HG03432 (cell line): ENCODE results near the gene HSD3B1.
"Not testable (repeated sequence)": the region's sequence is repeated elsewhere in the genome, so short reads cannot be mapped to it uniquely, and the experiment has no call there.

Experiments used
- ATAC-seq: cut with Tn5 transposase; IDR thresholded peaks from one replicate; pipeline ENCODE4 v1.9.1; 2021; ENCODE audit warnings: mild to moderate bottlenecking, moderate library complexity; ENCODE audit not compliant: unreplicated experiment

Gene HSD3B1

GRCh38 chr1:119551218-119551617, 44.2 kb downstream of the HSD3B1 start:
- no peak for ATAC-seq

GRCh38 chr1:119552656-119553055, 45.6 kb downstream of the HSD3B1 start:
- ATAC-seq, result not testable (repeated sequence)

DNA sequence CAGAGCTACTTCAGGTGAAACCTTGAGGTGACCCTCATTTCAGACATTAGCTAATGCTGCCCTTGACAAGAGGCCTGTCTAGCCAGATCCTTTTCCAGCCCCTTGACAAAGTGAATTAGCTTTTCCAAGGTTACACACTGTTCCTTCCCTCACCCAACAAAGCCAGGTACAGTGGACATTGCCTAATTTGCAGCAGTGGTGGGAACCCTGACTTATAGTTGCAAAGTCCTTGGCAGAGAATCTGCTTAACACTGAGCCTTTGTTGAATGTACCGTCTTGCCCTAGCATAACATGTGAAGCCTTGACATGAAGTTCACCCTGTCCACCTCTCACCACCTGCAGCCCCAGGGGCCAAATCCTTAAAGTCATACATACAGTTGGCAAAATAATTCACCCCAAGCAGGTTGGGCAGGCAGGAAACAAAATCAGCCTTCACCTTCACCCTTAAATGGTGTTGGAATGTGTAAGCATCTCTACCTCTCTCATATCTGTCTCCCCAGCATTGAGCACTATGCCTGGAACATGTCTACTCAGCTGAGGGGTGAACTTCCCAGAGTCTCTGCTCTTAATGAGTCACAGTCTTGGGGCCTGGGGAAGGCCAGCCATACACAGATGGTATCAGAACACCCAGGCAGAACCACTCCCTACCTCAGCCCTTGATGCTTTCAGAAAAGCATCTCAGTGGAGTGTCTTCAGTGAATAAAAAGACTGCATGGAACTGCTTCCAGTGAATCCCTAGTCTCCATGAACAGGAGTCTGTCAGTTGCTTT, 46.5 kb downstream of the HSD3B1 start:
- not testable (repeated sequence) for ATAC-seq

GRCh38 chr1:119554183-119554582, 47.2 kb downstream of the HSD3B1 start:
- no peak for ATAC-seq

GRCh38 chr1:119556423-119556822, 49.4 kb downstream of the HSD3B1 start:
- no peak for ATAC-seq

DNA sequence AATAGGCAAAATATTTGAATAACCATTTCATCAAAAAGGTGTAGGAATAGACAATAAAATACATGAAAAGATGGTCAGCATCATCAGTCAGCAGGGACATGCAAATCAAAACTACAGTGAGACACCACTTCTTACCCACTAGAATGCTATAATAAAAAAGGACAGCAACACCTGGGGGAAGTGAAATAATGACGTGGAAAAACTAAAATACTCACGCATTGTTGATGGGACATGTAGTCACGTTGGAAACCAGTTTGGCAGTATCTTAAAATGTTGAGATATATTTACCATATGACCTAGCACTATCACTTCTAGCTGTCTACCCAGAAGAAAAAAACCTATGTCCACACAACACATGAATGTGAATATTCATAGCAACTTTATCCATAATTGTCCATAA, 53.4 kb downstream of the HSD3B1 start:
- ATAC-seq, result not testable (repeated sequence)

DNA sequence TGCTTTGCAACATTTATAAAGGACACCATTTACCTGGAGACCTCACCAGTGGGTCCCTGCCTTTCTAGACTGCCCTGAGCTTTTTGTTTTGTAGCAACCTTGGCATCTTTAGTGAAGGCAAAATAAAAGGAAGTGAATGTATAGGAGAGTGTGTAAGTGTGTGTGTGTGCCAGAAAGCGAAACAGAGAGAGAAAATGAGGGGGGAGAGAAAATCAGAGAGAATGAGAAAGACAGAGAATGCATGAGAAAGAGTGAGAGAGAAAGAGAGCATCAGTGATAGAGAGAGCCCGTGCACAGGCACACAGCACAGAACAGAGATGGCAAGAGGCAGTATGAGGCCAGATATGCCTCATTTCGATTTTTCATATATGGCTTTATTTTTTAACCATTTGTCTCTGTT, 57.5 kb downstream of the HSD3B1 start:
- ATAC-seq, result peak; percentile 66
